AG04450 (cell line): Measurements from ENCODE around the gene FBN1. TPM values are rescaled to one million over a fixed set of nuclear protein-coding genes. Genes with fewer than 3 reads are reported as not detected.

Experiments used
- CTCF ChIA-PET: fragments of 300-600, 350-600 bp; formaldehyde crosslinking; extraction: SDS; loops from one replicate; lab custom pipeline; 2022; ENCODE audit warnings: antibody characterized with exemption, inconsistent platforms; lab: Charles Lee
- POLR2A ChIA-PET: fragments of 350-600 bp; formaldehyde crosslinking; extraction: SDS; loops from one replicate; lab custom pipeline; 2021; ENCODE audit warnings: antibody characterized with exemption, inconsistent platforms; lab: Yijun Ruan, JAX
- DNase-seq: peaks from one replicate; pipeline ENCODE4 v3.0.0-alpha.2; 2011; ENCODE audit warnings: low read depth, low spot score
- H3K27ac ChIP-seq: one replicate; pipeline ENCODE4 v1.5.1; 2012; ENCODE audit warnings: low read depth, low read length, control low read depth
- H3K27me3 ChIP-seq: one replicate; pipeline ENCODE4 v1.6.0; 2012; ENCODE audit warnings: low read length; ENCODE audit not compliant: control insufficient read depth, insufficient read depth
- H3K4me3 ChIP-seq: 2 replicates; pipeline ENCODE4 v1.5.1; 2011; ENCODE audit warnings: mild to moderate bottlenecking, low read depth, low read length, control low read depth
- H3K9me3 ChIP-seq: 2 replicates; pipeline ENCODE4 v1.5.1; 2012; ENCODE audit warnings: low read length; ENCODE audit not compliant: control insufficient read depth, insufficient read depth
- CTCF ChIP-seq: IDR thresholded peaks from 2 replicates; pipeline ENCODE4 v1.5.1; 2011; ENCODE audit warnings: low read depth, low read length, control low read depth, inconsistent platforms
- polyA plus RNA-seq: library from polyadenylated mRNA; depleted of rRNA; stranded (reverse); fragments of >200 nt; gene quantifications from 2 replicates; pipeline ENCODE4 v1.2.3, GENCODE V29; 2011

Gene FBN1
- polyA plus RNA-seq, 1 experiment: 530 TPM

GRCh38 chr15:48570822-48571221, 74.7 kb downstream of the FBN1 start:
- ChIA-PET CTCF (no interaction called here), POLR2A (no interaction called here)
- Histone ChIP-seq H3K4me3 (no peak overlapping the region), H3K27ac (no peak overlapping the region), H3K9me3 (no peaks in the 10 kb centered on the region), H3K27me3 (no peaks in the 10 kb centered on the region)
- DNase-seq: no peak
- no peak for TF ChIP-seq CTCF

GRCh38 chr15:48569591-48570302, 75.8 kb downstream of the FBN1 start:
- Histone ChIP-seq H3K4me3 (no peak overlapping the region), H3K27ac (no peak overlapping the region), H3K9me3 (no peaks in the 10 kb centered on the region), H3K27me3 (no peaks in the 10 kb centered on the region)
- DNase-seq: no peak
- POLR2A ChIA-PET: no interaction called here
- TF ChIP-seq CTCF: no peak
- CTCF ChIA-PET: no interaction called here

- H3K4me3 ChIP-seq: no peak overlapping the region
- DNase-seq: no peak
- H3K27ac ChIP-seq: peak overlapping the region; percentile 53
- CTCF ChIA-PET: no interaction called here
- no peaks in the 10 kb centered on the region for H3K9me3 ChIP-seq
- no peaks in the 10 kb centered on the region for H3K27me3 ChIP-seq
- POLR2A ChIA-PET: no interaction called here
- no peak for TF ChIP-seq CTCF
Observed at GRCh38 chr15:48566668-48567067, 78.8 kb downstream of the FBN1 start.

- DNase-seq: no peak
- H3K27ac ChIP-seq: no peak overlapping the region
- no peak overlapping the region for H3K4me3 ChIP-seq
- POLR2A ChIA-PET: no interaction called here
- no peaks in the 10 kb centered on the region for H3K9me3 ChIP-seq
- TF ChIP-seq CTCF: peak; percentile 8; the same call in 1 of the 2 replicates
- CTCF ChIA-PET: no interaction called here
- H3K27me3 ChIP-seq: no peaks in the 10 kb centered on the region
Observed at GRCh38 chr15:48565560-48566482, 79.7 kb downstream of the FBN1 start.

- POLR2A ChIA-PET: no interaction called here
- Histone ChIP-seq H3K9me3 (no peaks in the 10 kb centered on the region), H3K4me3 (no peak overlapping the region), H3K27ac (no peak overlapping the region), H3K27me3 (no peaks in the 10 kb centered on the region)
- DNase-seq: no peak
- no peak for TF ChIP-seq CTCF
- CTCF ChIA-PET: interaction anchor here (0.6 kb wide), 1 partner anchor 213 kb away, joined by 3 read pairs; no protein-coding TSS in a partner anchor
Observed at GRCh38 chr15:48564690-48565089, 80.8 kb downstream of the FBN1 start.
